GM18907 (cell line): Measurements from ENCODE around the gene ABCC4.
A peak's percentile ranks its signal among the peaks of the same experiment; 100 is the strongest.

Experiments used
- ATAC-seq: cut with Tn5 transposase; IDR thresholded peaks from one replicate; pipeline ENCODE4 v1.9.1; 2021; ENCODE audit warnings: mild to moderate bottlenecking, moderate library complexity; ENCODE audit not compliant: unreplicated experiment

ABCC4 gene

GRCh38 chr13:95261956-95262355 is 39.3 kb downstream of the ABCC4 start:
- no peak for ATAC-seq

DNA sequence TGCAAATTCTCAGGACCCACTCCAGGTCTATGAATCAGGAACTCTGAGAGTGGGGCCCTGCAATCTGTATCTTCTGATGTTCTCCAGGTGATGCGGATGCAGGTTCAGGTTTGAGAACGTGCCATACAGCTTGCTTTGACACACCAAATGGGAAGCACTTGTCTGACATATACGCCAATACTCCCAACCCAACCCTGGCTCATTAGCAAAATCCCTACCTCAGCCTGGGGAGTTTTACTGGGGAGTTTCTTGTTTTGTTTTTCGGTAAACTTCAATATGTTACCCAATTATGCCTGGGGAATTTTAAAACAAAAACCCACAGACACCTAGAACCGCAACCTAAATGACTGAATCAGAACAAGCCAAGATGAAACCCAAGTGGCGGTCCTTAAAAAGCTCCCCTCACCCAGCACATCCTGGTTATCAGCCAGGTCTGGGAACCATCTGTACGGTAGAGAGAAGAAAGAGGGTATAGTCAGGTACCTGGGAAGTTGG is 41.2 kb downstream of the ABCC4 start:
- ATAC-seq = peak; percentile 52

GRCh38 chr13:95258619-95259194 is 42.5 kb downstream of the ABCC4 start:
- peak; percentile 78 for ATAC-seq

- ATAC-seq = no peak
Observed at GRCh38 chr13:95258098-95258497, 43.2 kb downstream of the ABCC4 start.

- no peak for ATAC-seq
Observed at GRCh38 chr13:95256091-95256490, 45.2 kb downstream of the ABCC4 start.

DNA sequence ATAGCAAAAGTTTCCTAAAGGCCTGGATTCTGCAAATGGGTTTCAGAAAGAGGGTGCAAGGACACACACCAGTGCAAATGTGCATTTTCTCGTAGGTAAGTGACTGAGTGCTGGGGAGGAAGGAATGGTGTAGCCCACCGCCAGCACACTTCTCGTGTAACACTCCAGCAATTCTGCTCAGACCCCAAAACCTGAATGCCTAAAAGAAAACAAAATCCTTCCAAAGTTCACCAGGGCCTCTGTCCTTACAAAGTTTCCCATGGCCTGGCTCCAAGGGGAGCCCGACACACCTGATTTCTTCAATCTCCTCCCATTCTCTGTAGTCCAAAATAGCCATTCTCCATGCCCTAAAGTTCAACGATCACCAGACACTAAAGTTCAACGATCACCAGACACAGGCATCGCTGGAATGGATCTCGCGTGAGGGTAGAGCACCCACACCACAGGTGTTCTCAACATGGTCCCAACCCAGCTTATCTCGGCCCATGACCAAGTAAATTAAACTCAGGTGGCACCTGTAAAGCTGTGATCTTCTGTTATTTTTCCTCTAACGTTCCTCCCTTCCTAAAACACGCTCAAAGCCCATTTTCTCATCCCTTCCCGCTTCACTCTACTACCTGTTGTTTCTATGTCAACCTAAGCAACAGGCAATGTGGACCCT is 46.0 kb downstream of the ABCC4 start:
- ATAC-seq = no peak

DNA sequence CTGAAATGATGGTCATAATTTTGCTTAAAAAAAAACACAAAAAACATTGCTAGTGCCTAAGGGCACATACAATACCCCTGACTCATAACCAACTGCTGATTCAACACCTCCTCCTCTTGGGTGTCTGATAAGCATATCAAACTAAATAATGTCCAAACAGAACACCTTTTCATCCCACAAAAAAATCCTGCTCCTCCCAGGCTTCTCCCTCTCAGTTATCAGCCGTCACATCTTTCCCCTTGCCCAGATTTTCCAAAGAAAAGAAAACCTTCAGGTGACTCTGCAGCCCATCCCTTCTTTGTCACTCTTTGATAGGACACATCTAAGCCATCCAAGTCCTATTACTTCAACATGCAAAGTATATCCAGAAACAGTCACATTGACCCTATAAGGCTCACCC is 46.9 kb downstream of the ABCC4 start:
- ATAC-seq = no peak

DNA sequence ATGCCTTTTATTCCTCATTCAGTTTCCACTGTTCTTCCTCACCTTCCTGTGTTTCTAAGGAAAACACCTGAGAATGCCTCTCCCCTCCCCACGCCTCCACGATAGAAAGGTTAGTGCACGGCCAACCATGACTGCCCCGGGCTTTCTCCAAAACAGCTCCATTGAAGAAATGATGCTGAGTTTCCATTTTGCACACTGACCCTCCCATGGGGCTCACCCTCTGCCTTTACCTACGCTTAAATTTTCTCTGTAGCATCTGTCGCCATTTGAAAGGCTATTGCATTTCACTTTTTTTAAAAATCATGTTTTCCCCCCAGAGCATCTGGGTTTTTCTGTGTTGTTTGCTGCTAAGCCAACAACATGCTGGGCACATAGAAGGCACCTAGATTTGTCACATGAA is 48.2 kb downstream of the ABCC4 start:
- ATAC-seq = no peak

- peak; percentile 47 for ATAC-seq
Observed at GRCh38 chr13:95251641-95252040, 49.6 kb downstream of the ABCC4 start.

GRCh38 chr13:95250961-95251360 is 50.3 kb downstream of the ABCC4 start:
- ATAC-seq = peak; percentile 67

DNA sequence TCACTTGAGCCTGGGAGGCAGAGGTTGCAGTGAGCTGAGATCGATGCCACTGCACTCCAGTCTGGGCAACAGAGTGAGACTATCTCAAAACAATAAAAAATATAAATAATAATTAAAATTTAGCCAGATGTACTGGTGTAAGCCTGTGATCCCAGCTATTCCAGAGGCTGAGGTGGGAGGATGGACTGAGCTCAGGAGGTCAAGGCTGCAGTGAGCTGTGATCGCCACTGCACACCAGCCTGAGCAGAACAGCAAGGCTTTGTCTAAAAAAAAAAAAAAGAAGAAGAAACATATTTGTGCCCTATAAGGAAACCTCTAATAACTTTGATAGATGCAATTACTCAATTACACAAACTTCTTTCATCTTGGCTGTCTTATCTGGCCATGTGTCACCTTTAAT is 52.3 kb downstream of the ABCC4 start:
- no peak for ATAC-seq

- ATAC-seq = no peak
Observed at GRCh38 chr13:95247852-95248251, 53.4 kb downstream of the ABCC4 start.

- no peak for ATAC-seq
Observed at GRCh38 chr13:95247171-95247570, 54.1 kb downstream of the ABCC4 start.

GRCh38 chr13:95246292-95247082 is 54.8 kb downstream of the ABCC4 start:
- ATAC-seq = no peak

GRCh38 chr13:95245071-95245470 is 56.2 kb downstream of the ABCC4 start:
- no peak for ATAC-seq

DNA sequence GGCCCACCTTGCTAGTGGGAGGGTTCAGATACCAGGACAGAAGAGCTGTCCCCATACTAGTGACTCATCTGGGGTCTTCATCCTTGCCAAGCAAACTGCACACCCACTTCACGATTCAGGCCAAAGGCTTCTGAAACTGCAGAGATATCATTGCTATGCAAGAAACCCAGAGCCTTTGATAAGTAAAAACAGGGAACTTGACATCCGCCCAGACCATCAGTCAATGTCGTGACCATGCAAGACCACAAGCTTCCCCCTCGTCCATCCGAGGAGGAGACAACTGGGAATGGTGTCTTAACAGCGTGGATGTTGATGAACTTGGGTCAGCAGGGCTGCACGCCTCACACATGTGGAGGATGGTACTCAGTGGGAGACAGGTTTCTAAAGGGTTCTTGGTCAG is 58.0 kb downstream of the ABCC4 start:
- ATAC-seq = no peak

- no peak for ATAC-seq
Observed at GRCh38 chr13:95241321-95241720, 59.9 kb downstream of the ABCC4 start.

GRCh38 chr13:95239283-95239682 is 62.0 kb downstream of the ABCC4 start:
- ATAC-seq = peak; percentile 67

DNA sequence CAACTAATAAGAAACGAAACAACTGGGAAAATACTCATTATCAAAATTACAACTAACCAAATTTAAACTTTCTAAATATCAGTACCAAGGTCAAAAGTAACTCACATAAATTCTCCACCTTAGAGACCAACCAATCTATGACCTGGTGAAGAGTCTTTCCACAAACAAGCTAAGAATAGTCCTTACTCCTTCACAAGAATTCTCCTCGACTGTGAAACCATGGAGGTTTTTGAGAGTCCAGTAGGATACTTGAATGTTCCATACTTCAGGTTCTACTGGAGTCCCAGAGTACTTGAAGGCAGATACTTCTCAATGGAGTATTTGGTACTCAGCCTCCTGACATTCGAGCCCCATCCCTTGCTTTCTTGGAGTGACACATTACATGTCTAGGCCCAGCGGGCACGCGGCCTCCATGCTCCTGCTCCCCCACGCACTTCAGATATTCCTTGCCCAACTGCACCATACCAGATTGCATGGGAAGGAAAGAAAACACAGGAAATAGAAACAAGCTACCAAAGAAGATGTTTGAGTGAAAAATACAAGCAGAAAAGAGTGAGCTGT is 63.9 kb downstream of the ABCC4 start:
- ATAC-seq = no peak

GRCh38 chr13:95236774-95237173 is 64.5 kb downstream of the ABCC4 start:
- ATAC-seq = no peak

DNA sequence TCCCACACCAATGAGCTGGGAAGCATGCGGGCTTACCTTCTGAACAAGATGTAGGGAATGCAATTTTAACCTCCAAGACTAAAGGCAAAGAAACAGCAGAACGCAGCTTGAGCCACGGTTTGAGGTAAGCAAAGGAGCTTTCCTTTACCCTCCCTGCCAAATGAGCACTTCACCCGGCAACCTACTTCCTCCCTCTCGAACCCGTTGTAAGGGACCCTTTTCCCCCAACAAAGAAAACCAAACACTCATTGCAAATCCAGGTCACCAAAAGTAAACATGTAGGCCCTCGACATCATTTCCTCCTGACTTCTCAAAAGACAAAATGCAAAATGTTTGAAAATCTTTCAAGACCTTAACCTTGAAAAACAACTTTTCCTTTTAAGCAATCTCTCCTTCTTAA is 65.3 kb downstream of the ABCC4 start:
- no peak for ATAC-seq
